Measurements from ENCODE around the gene FAM171A1. TPM values are rescaled to one million over a fixed set of nuclear protein-coding genes. Genes with fewer than 3 reads are reported as not detected.

Gene FAM171A1
- total and polyA plus RNA-seq, 3 experiments from 2014 or later, result 4.2 to 9.7 (median 4.9) TPM

DNA sequence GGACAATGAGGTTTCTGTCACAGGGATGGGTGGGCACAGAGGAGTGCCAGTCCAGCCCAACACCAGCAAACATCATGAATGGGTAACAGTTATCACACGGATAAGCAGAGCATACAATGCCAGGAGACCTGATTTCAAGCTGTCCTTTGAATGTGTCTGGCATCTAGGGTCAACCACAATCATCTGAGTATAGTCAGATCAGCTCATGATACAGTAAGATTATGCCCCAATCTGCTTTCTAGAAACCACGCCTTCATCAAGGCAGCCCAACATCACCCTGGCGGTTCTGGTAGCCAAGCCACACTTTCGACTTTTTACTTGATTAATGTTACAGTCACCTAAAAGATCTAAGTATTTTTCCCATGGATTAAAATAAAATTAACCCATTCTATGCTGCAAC, 10.5 kb downstream of the FAM171A1 start:
- H3K4me1 ChIP-seq (ENCODE audit: insufficient read depth, low read length), result no peaks in the 10 kb centered on the region
- Mint-ChIP-seq H3K27me3 (peaks cover 9 to 37% of the 10 kb centered on the region in 2 donors), H3K4me1 (peaks cover 0 to 5% (median 4%) of the 10 kb centered on the region in 3 donors), H3K9me3 (peaks cover 0 to 2% (median 0%) of the 10 kb centered on the region in 5 donors), H3K4me3 (no peak overlapping the region), H3K27ac (peak overlapping the region in 1 of 8 donors; percentile 10), H3K36me3 (no peaks in the 10 kb centered on the region)
- POLR2A ChIA-PET, result no interaction called here
- no peak for DNase-seq
- H3K27ac ChIP-seq (ENCODE audit: low read depth, low read length), result no peak overlapping the region
- H3K9me3 ChIP-seq (ENCODE audit: low read length), result no peaks in the 10 kb centered on the region
- H3K36me3 ChIP-seq (ENCODE audit: insufficient read depth, low read length), result no peaks in the 10 kb centered on the region
- CTCF ChIA-PET, result no interaction called here
- no peak overlapping the region for H3K4me3 ChIP-seq (ENCODE audit: low read length)
- no peaks in the 10 kb centered on the region for H3K27me3 ChIP-seq (ENCODE audit: insufficient read depth, low read length, poor library complexity, severe bottlenecking)

DNA sequence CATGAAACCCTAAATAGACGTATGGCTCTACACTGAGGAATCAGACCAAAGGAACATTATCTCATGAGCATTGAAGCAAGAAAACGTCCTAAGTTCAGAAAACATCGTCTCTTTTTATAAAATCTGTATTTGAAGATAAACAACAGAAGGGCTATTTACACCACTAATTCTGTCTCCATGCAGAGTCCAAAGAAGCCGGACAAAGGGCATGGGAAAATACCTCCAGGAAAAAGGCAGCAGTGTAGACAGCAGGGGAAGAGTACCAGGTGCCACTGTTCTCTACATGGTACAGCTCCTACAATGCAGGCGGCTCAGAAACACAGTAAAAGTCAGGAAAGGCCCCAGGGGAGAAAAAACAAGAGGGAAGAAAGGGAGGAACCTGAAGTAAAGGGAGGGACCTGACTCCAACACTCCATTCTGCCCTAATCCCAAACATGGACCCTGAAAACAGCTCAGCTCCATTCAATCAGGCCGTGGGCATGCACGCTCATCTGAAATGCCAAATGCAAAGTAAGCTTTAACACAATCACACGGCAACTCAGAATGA, 17.5 kb downstream of the FAM171A1 start:
- Histone ChIP-seq H3K27ac (ENCODE audit: low read depth, low read length) (no peak overlapping the region), H3K4me1 (ENCODE audit: insufficient read depth, low read length) (no peaks in the 10 kb centered on the region), H3K27me3 (ENCODE audit: insufficient read depth, low read length, poor library complexity, severe bottlenecking) (no peaks in the 10 kb centered on the region), H3K4me3 (ENCODE audit: low read length) (no peak overlapping the region), H3K36me3 (ENCODE audit: insufficient read depth, low read length) (no peaks in the 10 kb centered on the region), H3K9me3 (ENCODE audit: low read length) (no peaks in the 10 kb centered on the region)
- no peak for DNase-seq
- no peak overlapping the region for H3K4me3 Mint-ChIP-seq
- peaks cover 8 to 33% of the 10 kb centered on the region in 2 donors for H3K27me3 Mint-ChIP-seq
- POLR2A ChIA-PET, result no interaction called here
- CTCF ChIA-PET, result no interaction called here
- H3K4me1 Mint-ChIP-seq, result no peaks in the 10 kb centered on the region
- H3K9me3 Mint-ChIP-seq, result no peaks in the 10 kb centered on the region
- H3K36me3 Mint-ChIP-seq, result peaks cover 0 to 4% (median 0%) of the 10 kb centered on the region in 3 donors
- no peak overlapping the region for H3K27ac Mint-ChIP-seq

DNA sequence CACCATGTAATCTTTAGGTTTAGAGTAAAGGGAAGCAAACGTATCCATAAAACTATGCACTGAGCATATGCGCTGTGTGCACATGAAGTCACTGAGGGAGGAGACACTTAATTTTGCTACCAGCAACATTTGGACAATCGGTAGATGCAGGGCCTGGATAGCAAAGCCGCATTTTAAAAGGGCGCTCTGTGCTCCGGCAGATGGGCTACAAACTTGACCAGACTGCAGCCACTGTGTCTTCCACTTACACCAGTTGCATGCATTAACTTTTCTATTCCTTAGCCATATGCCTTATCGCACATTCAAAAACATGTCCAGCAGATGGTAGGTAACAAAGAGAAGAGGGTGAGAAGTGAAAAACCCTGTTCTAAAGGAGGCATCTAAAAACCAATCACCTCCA, 18.3 kb downstream of the FAM171A1 start:
- Histone ChIP-seq H3K4me1 (ENCODE audit: insufficient read depth, low read length) (no peaks in the 10 kb centered on the region), H3K9me3 (ENCODE audit: low read length) (no peaks in the 10 kb centered on the region), H3K27me3 (ENCODE audit: insufficient read depth, low read length, poor library complexity, severe bottlenecking) (no peaks in the 10 kb centered on the region), H3K36me3 (ENCODE audit: insufficient read depth, low read length) (no peaks in the 10 kb centered on the region), H3K27ac (ENCODE audit: low read depth, low read length) (no peak overlapping the region), H3K4me3 (ENCODE audit: low read length) (no peak overlapping the region)
- peaks cover 0 to 4% (median 0%) of the 10 kb centered on the region in 3 donors for H3K36me3 Mint-ChIP-seq
- POLR2A ChIA-PET, result no interaction called here
- no peak overlapping the region for H3K4me3 Mint-ChIP-seq
- no peak overlapping the region for H3K27ac Mint-ChIP-seq
- no peak for DNase-seq
- H3K27me3 Mint-ChIP-seq, result peaks cover 8 to 33% of the 10 kb centered on the region in 2 donors
- H3K4me1 Mint-ChIP-seq, result no peaks in the 10 kb centered on the region
- CTCF ChIA-PET, result no interaction called here
- no peaks in the 10 kb centered on the region for H3K9me3 Mint-ChIP-seq

DNA sequence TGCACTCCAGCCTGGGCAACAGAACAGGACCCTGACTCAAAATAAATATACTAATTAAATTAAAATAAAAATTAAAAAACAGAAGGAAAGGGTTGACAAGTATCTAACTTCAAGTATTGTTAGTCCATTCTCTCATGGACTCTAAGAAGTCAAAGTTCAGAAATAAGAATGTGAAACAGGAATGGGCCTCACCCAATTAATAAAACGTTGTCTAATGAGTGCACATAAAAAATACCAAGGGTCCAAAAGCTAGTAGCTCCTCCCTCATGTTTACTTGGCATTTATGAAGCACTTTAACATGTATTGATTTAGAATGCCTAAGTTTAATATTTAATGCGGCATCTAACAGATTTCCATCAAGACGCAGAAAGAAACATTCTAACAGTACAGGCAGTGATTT, 18.9 kb downstream of the FAM171A1 start:
- no peaks in the 10 kb centered on the region for H3K36me3 ChIP-seq (ENCODE audit: insufficient read depth, low read length)
- H3K9me3 ChIP-seq (ENCODE audit: low read length), result no peaks in the 10 kb centered on the region
- Mint-ChIP-seq H3K27me3 (peaks cover 8 to 33% of the 10 kb centered on the region in 2 donors), H3K27ac (no peak overlapping the region), H3K4me1 (no peaks in the 10 kb centered on the region), H3K9me3 (no peaks in the 10 kb centered on the region), H3K36me3 (peaks cover 0 to 4% (median 0%) of the 10 kb centered on the region in 3 donors), H3K4me3 (no peak overlapping the region)
- no peak for DNase-seq
- no peaks in the 10 kb centered on the region for H3K4me1 ChIP-seq (ENCODE audit: insufficient read depth, low read length)
- H3K27ac ChIP-seq (ENCODE audit: low read depth, low read length), result no peak overlapping the region
- ChIA-PET CTCF (no interaction called here), POLR2A (no interaction called here)
- no peaks in the 10 kb centered on the region for H3K27me3 ChIP-seq (ENCODE audit: insufficient read depth, low read length, poor library complexity, severe bottlenecking)
- no peak overlapping the region for H3K4me3 ChIP-seq (ENCODE audit: low read length)

DNA sequence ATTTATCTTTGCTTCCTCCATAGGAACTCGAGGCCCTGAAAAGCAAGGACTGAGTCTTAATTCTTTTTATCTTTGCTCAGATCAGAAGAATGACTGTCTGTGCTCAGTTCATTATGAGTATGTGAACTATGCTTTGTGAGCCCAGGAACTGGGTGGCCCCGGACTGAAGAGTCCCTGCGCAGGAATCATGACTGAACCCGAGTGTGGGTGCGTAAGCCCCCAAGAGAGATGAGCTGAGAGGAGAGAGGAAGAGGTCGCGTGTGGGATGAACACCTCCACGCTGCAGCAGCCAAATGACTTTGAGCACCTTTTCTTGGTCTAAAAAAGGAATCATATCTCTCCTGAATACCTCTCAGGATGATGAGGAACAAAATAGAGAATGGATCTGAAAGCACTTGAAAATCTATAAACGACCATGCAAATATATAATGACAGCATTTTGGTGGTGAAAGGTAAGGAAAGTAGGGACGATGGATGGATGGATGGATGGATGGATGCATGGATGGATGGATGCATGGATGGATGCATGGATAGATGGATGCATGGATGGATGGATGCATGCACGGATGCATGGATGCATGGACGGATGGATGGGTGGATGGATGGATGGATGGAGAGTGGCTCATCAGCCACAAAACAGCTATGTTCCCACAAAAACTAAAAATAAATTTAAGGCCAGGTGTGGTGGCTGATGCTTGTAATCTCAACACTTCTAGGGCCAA, 19.8 kb downstream of the FAM171A1 start:
- Mint-ChIP-seq H3K27me3 (peaks cover 8 to 31% of the 10 kb centered on the region in 2 donors), H3K4me1 (no peaks in the 10 kb centered on the region), H3K36me3 (peaks cover 0 to 4% (median 0%) of the 10 kb centered on the region in 3 donors), H3K27ac (no peak overlapping the region), H3K9me3 (no peaks in the 10 kb centered on the region), H3K4me3 (no peak overlapping the region)
- no peak overlapping the region for H3K4me3 ChIP-seq (ENCODE audit: low read length)
- H3K4me1 ChIP-seq (ENCODE audit: insufficient read depth, low read length), result no peaks in the 10 kb centered on the region
- ChIA-PET POLR2A (no interaction called here), CTCF (no interaction called here)
- H3K27ac ChIP-seq (ENCODE audit: low read depth, low read length), result no peak overlapping the region
- H3K27me3 ChIP-seq (ENCODE audit: insufficient read depth, low read length, poor library complexity, severe bottlenecking), result no peaks in the 10 kb centered on the region
- no peaks in the 10 kb centered on the region for H3K9me3 ChIP-seq (ENCODE audit: low read length)
- DNase-seq, result no peak
- no peaks in the 10 kb centered on the region for H3K36me3 ChIP-seq (ENCODE audit: insufficient read depth, low read length)

DNA sequence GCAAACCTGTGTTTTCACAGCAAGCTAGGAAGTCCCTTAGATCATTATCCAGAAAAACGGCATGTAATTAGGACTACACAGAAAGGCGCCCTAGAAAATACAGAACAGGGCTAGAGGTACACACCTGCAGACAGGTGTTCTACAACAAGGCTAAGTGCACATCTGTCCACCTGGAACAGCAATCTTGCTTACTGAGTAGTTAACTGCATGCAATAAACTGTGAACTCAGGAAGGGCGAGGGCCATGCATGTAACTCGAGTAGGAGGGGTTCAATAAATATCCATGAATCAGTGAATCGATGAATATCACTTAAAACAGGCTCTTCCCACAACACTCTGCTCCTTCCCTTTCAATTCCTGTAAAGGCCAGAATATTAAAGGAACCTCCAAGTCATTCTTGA, 22.0 kb downstream of the FAM171A1 start:
- H3K9me3 Mint-ChIP-seq, result no peaks in the 10 kb centered on the region
- ChIA-PET CTCF (no interaction called here), POLR2A (no interaction called here)
- Histone ChIP-seq H3K4me3 (ENCODE audit: low read length) (no peak overlapping the region), H3K4me1 (ENCODE audit: insufficient read depth, low read length) (no peaks in the 10 kb centered on the region), H3K36me3 (ENCODE audit: insufficient read depth, low read length) (no peaks in the 10 kb centered on the region), H3K9me3 (ENCODE audit: low read length) (no peaks in the 10 kb centered on the region), H3K27ac (ENCODE audit: low read depth, low read length) (no peak overlapping the region), H3K27me3 (ENCODE audit: insufficient read depth, low read length, poor library complexity, severe bottlenecking) (no peaks in the 10 kb centered on the region)
- H3K4me1 Mint-ChIP-seq, result no peaks in the 10 kb centered on the region
- no peak overlapping the region for H3K27ac Mint-ChIP-seq
- H3K36me3 Mint-ChIP-seq, result peaks cover 0 to 6% (median 0%) of the 10 kb centered on the region in 3 donors
- H3K27me3 Mint-ChIP-seq, result peaks cover 11 to 42% of the 10 kb centered on the region in 2 donors
- no peak overlapping the region for H3K4me3 Mint-ChIP-seq
- DNase-seq, result no peak

DNA sequence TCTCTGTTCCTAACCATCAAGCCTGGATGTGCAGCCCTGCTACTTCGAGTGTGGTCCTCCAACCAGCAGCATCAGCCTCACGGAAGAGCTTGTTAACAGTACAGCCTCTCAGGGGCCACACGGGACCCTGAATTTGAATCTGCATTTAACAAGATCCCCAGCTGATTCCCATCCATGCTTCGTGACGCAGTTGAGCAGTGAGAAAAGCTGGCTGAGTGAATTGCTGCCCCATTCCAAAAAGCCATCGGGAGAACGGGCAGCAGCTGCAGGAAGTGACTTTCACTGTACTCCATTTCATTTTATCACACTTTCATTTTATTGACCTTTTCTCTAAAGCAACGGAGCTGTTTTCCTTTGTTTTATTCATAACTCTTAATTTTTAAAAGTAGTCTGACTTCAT, 22.5 kb downstream of the FAM171A1 start:
- Histone ChIP-seq H3K27ac (ENCODE audit: low read depth, low read length) (no peak overlapping the region), H3K4me3 (ENCODE audit: low read length) (no peak overlapping the region), H3K4me1 (ENCODE audit: insufficient read depth, low read length) (no peaks in the 10 kb centered on the region), H3K27me3 (ENCODE audit: insufficient read depth, low read length, poor library complexity, severe bottlenecking) (no peaks in the 10 kb centered on the region), H3K9me3 (ENCODE audit: low read length) (no peaks in the 10 kb centered on the region), H3K36me3 (ENCODE audit: insufficient read depth, low read length) (no peaks in the 10 kb centered on the region)
- Mint-ChIP-seq H3K9me3 (no peaks in the 10 kb centered on the region), H3K4me3 (no peak overlapping the region), H3K27ac (no peak overlapping the region), H3K36me3 (peaks cover 0 to 6% (median 0%) of the 10 kb centered on the region in 3 donors), H3K27me3 (peaks cover 10 to 41% of the 10 kb centered on the region in 2 donors), H3K4me1 (no peaks in the 10 kb centered on the region)
- ChIA-PET CTCF (no interaction called here), POLR2A (no interaction called here)
- no peak for DNase-seq

DNA sequence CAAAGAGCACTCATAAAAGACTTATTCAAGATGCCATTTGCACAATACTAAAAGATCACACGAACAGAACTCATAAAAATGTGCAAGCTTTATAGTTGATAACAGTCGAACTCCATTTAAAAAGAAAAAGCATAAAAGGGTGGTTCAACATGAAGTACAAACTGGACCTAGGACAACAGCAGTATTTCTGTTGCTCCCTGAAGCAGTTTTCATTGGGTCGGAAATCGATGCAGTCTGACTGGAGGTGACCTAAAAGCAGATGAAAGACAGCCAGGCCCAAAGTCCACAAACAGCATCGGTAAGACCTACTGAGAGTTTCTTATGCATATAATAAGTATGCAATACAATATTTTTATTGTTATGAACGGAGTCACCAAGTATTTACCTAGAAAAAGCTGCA, 23.9 kb downstream of the FAM171A1 start:
- no peak overlapping the region for H3K4me3 Mint-ChIP-seq
- no peak overlapping the region for H3K27ac ChIP-seq (ENCODE audit: low read depth, low read length)
- H3K4me1 Mint-ChIP-seq, result no peaks in the 10 kb centered on the region
- CTCF ChIA-PET, result interaction anchor here (0.8 kb wide), 1 partner anchor 8 kb away, joined by 3 read pairs; no protein-coding TSS in a partner anchor
- peaks cover 0 to 6% (median 0%) of the 10 kb centered on the region in 3 donors for H3K36me3 Mint-ChIP-seq
- H3K9me3 Mint-ChIP-seq, result no peaks in the 10 kb centered on the region
- H3K27me3 Mint-ChIP-seq, result peaks cover 15 to 43% of the 10 kb centered on the region in 2 donors
- H3K36me3 ChIP-seq (ENCODE audit: insufficient read depth, low read length), result no peaks in the 10 kb centered on the region
- no peaks in the 10 kb centered on the region for H3K4me1 ChIP-seq (ENCODE audit: insufficient read depth, low read length)
- H3K27ac Mint-ChIP-seq, result no peak overlapping the region
- no peak for DNase-seq
- no peaks in the 10 kb centered on the region for H3K9me3 ChIP-seq (ENCODE audit: low read length)
- H3K4me3 ChIP-seq (ENCODE audit: low read length), result no peak overlapping the region
- POLR2A ChIA-PET, result no interaction called here
- no peaks in the 10 kb centered on the region for H3K27me3 ChIP-seq (ENCODE audit: insufficient read depth, low read length, poor library complexity, severe bottlenecking)
